ENCODE measurements around the gene ZG16. TPM values are rescaled to one million over a fixed set of nuclear protein-coding genes. Genes with fewer than 3 reads are reported as not detected.
"Not testable (repeated sequence)": the region's sequence is repeated elsewhere in the genome, so short reads cannot be mapped to it uniquely, and the experiment has no call there.

ZG16 gene
- total and polyA plus RNA-seq, 8 donors = 0.06 to 0.10 (median 0.07) TPM; not detected in 3

DNA sequence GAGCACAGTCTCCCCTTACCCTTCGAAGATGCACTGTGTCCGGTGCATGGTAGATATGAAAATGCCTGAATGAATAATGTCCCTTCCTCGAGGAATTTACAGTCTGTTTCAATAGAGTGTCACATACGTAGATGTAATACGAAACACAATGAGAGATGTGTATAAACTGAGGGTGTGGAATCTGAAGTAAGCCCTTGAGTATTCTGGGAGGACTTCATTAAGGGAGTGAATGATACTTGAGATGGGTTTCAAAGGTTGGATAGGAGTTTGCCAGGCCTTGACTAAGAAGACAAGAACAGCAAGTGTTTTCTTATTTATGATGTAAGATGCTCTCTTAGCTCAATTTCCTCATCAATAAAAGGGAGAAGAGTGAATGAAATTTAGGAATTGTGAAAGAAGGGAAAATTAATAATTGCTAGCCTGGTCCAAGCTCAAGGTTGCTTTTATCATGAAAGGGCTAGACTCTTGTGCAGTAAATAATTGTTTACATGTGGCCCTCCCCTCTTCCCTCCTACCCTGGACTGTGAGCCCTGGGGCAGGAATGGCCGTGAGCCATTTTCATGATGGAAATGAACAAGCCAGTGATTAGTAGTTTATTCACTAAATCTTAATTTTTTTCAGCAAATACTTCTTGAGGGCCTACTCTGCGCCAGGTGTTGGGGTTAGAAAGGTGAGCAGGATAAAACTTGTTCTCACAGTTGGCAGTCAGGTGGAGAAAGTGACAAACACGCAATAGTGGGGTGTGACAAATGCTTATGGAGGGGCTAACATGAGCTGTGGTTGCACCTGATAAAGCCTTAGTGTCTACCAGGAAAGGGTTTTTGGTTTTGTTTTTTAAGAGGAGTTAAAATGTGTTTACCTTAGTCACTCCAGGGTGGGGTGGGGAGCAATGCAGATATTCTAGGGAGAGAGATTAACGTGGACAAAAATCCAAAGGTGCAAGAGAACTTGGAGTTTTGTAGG is 14.1 kb downstream of the ZG16 start:
- Histone ChIP-seq H3K4me3 (peak overlapping the region in 1 of 2 donors; percentile 97), H3K27me3 (no peaks in the 10 kb centered on the region), H3K36me3 (peaks cover 0 to 6% of the 10 kb centered on the region in 2 donors), H3K9me3 (no peaks in the 10 kb centered on the region), H3K4me1 (peaks cover 0 to 34% of the 10 kb centered on the region in 2 donors), H3K27ac (no peak overlapping the region)
- DNase-seq = no peak
- intact Hi-C loops (cut with DNase I) = no loop called here
- ATAC-seq = no peak
- no peak for TF ChIP-seq CTCF (IDR thresholded peaks at IDR 0.05)

DNA sequence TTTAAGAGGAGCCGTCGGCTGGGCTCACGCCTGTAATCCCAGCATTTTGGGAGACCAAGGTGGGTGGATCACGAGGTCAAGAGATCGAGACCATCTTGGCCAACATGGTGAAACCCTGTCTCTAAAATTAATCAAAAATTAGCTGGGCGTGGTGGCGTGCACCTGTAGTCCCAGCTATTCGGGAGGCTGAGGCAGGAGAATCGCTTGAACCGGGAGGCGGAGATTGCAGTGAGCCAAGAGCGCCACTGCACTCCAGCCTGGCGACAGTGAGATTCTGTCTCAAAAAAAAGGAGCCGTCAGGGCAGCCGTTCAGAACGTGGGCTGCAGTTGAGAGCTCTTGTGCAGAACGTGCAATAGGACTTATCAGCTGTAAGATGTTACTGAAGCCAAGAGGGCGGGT is 15.1 kb downstream of the ZG16 start:
- Histone ChIP-seq H3K36me3 (peaks cover 0 to 15% of the 10 kb centered on the region in 2 donors), H3K4me1 (peaks cover 0 to 34% of the 10 kb centered on the region in 2 donors)
- H3K27me3 ChIP-seq; H3K4me3 ChIP-seq; ATAC-seq; H3K27ac ChIP-seq; intact Hi-C loops (cut with DNase I); DNase-seq; H3K9me3 ChIP-seq: not testable (repeated sequence)

DNA sequence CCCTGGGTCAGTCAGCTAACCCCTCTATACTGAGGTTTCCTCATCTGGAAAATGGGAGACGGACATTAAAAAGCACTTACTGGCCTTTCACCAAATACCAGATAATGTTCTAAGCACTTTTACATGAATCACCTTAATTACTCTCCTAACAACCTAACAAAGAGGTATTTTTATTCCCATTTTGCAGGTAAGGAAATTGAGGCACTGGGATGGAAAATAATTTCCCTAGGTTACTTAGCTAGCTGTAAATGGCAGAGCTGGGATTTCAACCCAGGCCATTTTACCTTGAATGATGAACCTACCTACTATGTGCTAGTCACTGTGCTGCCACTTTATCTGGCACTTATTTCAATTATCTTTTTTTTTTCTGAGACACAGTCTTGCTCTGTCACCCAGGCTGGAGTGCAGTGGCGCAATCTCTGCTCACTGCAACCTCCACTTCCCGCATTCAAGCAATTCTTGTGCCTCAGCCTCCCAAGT is 16.2 kb downstream of the ZG16 start:
- Histone ChIP-seq H3K27ac (no peak overlapping the region), H3K4me3 (no peak overlapping the region), H3K9me3 (no peaks in the 10 kb centered on the region), H3K4me1 (peaks cover 0 to 34% of the 10 kb centered on the region in 2 donors), H3K27me3 (no peaks in the 10 kb centered on the region), H3K36me3 (peaks cover 0 to 26% of the 10 kb centered on the region in 2 donors)
- no peak for TF ChIP-seq CTCF (IDR thresholded peaks at IDR 0.05)
- intact Hi-C loops (cut with DNase I) = no loop called here
- no peak for DNase-seq
- no peak for ATAC-seq

DNA sequence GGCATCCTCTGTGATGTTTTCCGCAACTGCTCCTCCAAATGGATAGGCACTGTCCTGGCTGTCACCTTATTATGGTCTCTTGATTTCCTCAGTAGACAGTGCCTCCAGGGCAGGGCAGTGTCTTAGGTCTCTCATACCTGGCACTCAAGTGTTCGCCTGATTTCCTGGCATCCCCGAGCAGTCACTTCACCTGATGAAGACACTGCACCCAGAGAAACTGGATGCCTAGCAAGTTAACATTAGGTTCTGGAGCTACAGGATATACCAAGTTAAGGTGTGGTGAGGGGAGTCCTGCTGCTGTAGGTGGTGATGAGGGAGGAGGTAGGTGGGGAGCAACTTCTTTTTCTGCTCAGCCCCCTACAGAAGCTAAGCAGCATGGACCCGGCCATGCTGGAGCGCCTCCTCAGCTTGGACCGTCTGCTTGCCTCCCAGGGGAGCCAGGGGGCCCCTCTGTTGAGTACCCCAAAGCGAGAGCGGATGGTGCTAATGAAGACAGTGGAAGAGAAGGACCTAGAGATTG is 24.4 kb downstream of the ZG16 start:
- intact Hi-C loops (cut with DNase I) = no loop called here
- ATAC-seq = no peak
- TF ChIP-seq CTCF (IDR thresholded peaks at IDR 0.05) = no peak

GRCh38 chr16:29804020-29804419 is 26.0 kb downstream of the ZG16 start:
- Histone ChIP-seq H3K27ac (peak overlapping the region; percentile 98), H3K4me3 (peak overlapping the region in 1 of 2 donors; percentile 84), H3K9me3 (no peaks in the 10 kb centered on the region), H3K27me3 (no peaks in the 10 kb centered on the region), H3K36me3 (peaks cover 0 to 35% of the 10 kb centered on the region in 2 donors), H3K4me1 (peaks cover 16 to 36% of the 10 kb centered on the region in 2 donors)
- no peak for TF ChIP-seq CTCF (IDR thresholded peaks at IDR 0.05)
- DNase-seq (no peak), ATAC-seq (no peak)
- intact Hi-C loops (cut with DNase I) = no loop called here

More for the DNA sequence above, 24.4 kb downstream of the ZG16 start:
- Histone ChIP-seq H3K4me1 (peaks cover 6 to 21% of the 10 kb centered on the region in 2 donors), H3K27me3 (no peaks in the 10 kb centered on the region), H3K36me3 (peaks cover 0 to 42% of the 10 kb centered on the region in 2 donors), H3K4me3 (no peak overlapping the region), H3K27ac (no peak overlapping the region), H3K9me3 (no peaks in the 10 kb centered on the region)
- no peak for DNase-seq
